HG02798 (cell line): ENCODE measurements around the gene SEC24B.

Experiments used
- ATAC-seq: cut with Tn5 transposase; IDR thresholded peaks from one replicate; pipeline ENCODE4 v1.9.1; 2021; ENCODE audit warnings: mild to moderate bottlenecking; ENCODE audit not compliant: unreplicated experiment, poor library complexity

Gene SEC24B

DNA sequence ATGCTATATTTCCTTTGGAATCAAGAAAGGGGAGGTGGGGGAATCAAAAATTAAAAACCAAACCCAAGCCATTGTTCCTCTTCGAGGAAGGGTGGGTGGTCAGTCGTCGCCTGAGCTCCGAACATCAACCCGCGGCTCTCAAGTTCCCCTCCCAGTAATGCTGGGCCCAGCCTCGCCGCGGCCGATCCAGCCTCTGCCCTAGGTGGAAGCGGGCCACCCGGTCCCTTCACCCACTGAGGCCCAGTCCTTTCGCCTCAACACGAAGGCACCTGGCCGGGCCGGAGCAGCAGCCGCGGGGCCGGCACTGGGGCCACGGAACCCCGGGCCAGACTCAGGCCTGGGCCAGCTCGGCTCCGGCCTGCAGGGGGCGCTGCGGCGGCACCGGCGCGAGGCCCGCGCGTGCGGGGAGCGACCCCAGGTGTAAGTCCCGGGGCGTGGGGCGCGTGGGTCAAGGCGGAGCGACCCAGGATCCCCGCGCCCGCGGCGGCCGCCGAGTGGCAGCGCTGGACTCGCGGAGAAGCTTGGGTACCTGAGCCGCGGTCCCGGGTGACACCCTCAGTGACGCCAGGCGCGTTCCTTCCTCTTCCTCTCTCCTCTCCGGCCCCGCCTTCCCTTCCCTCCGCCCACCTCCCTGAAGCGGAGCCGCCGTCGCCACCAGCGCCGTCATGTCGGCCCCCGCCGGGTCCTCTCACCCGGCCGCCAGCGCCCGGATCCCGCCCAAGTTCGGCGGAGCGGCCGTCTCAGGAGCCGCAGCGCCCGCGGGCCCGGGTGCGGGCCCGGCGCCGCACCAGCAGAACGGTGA lies at the start of gene SEC24B:
TSS of gene SEC24B (plus strand) at position 611 of the 802 bp plus-strand sequence. CDS start at position 666, 55 bp downstream.
- peak; percentile 93 for ATAC-seq

DNA sequence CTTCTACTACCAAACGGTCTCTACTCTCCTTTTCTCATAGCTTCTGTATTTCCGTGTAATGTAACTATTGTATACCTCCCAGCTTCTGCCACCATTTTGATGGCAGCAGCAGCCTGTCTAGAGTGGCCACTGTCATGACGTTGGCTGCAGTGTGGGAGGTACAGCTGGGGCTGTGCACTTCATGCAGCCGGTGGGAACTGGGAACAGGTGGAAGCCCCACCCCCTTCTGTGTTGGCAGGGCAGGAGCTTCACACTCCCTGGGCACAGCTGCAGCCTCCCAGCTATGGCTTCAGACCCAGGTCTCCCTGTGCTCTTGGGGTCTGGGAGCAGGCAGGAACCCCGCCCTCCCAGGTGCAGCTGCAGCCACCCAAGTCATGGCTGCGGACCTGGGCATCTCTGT lies 49.8 kb upstream of the SEC24B start:
- ATAC-seq: no peak

DNA sequence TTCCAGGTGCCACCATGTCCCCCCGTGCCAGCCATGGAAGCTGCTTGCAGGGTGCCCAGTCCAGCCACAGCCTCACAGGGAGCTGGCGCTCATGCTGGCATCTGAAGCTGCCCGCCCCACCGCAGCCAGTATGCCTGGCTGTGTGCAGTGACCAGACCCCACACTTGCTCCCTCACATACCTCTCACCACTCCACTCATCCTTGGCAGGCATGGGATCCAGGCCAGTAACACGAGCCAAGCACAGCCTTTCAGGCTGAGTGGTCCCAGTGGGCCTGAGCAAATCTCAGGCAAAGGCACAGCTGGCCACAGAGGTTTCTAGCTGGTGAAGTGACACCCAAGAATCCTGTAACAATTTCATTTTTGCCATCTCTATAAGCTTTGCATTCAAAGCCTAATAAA lies 48.4 kb upstream of the SEC24B start:
- no peak for ATAC-seq

DNA sequence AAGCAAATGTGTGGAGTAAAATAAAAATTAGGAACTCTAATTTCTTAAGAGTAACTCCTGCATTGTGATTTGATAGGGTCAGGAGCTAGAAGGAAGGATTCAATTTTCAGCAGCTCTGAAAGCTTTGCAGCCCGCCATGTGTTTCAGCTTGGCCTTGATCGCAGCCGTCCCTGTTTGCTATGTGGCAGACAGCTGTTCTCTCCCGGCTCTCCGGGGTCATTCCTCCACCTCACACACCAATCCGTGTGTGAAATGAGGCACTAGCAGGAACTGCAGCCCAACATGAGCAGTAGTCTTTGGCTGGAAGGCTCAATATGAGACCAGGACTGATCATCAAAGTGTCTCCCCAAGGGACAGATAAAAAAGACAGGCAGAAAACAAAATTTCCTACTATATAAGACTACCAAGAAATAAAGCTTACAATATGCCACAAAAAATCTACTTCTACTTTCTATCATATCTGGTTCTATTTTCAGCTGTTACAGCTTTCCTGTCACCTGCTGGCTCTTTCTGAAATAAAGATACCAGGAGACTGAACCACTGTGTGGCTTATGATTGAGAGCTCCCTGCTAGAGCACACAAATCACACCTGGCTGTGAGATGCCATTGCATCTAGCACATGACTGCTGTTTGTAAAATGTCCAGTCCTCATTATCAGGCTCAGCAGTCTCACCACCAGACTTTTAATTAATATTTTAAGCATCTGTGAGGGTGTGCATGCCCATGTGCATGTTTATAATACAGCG lies 44.1 kb upstream of the SEC24B start:
- peak; percentile 63 for ATAC-seq

DNA sequence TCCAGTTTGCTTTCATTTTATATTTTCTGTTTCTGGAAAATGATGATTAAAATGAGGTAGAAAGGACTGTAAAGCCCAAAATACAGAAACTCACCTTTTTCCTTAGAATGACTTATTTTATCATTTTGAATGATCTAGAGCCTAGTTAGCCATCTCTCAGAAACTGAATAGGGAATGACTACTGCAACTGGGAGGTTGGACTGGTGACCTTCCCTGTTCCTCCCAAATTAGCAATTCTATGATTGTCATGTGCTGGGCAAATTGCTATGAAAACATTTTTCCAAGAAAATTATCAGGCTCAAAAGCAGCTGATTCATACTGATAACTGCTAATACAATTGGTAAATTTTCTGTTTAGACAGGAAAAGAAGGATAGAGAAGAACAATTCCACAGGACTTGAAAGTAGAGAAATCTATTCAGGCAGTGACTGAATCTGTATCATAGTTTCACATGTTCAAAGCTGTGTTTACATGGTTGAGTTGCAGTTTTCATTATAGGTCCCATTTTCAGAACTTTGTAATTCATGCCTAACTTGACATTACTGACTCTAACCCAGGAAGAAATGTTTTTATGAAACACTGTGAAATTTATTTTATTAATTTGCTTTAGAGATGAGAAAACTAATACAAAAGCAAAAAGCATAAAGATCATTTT lies 43.4 kb upstream of the SEC24B start:
- no peak for ATAC-seq

DNA sequence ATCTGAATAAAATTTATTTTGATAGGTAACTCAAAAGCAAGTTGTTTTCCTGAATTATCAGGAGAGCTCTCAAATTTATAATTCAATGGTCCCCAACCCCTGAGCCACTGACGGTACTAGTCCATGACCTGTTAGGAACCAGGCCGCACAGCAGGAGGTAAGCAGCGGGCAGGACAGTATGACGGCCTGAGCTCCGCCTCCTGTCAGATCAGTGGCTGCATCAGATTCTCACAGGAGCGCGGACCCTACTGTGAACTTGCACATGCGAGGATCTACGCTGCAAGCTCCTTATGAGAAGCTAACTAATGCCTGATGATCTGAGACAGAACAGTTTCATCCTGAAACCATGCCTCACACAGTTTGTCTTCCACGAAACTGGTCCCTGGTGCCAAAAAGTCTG lies 37.9 kb upstream of the SEC24B start:
- no peak for ATAC-seq

DNA sequence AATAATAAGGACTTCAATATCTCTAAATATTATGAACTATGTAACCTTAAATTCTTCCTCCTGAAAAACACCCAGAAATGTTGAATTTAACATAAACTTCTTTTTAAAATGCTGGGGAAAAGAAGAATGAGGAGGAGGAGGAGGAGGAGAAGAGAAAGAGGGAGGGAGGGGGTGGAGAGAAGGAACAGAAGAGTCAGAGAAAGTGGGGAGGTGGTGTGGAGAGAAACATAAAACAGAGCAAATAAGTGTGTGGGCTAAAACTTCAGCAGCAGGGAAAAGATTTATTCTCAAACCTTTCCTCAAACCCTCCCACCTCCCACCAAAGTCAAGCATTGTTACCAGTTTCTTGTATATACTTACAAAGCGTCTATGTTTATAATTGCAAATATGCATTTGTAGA lies 34.7 kb upstream of the SEC24B start:
- ATAC-seq: no peak

DNA sequence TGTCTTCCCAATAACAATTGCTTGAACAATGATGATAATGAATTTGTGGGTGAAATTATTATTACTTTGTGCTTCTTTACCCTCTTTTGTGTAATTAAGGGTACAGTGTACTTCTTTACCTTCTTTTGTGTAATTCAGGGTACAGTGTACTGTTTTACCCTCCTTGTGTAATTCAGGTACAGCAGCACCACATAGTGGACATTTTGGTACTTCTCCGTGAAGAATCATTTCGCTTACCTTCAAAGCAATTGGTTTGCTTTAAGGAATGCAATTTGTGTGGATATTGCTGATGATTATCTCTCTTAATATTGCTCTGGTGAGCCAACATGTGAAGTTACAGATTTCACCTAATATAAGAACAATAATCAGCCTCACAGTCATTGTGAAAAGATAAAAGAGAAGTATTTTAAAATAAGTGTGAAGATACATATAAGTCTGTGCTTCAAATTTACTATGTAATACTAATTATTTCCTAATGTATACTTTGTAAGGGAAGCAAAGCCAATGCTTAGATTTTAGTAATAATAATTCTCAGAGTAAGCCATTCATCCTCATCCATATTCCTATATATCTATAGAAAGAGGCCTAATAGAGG lies 27.2 kb upstream of the SEC24B start:
- ATAC-seq: peak; percentile 88

DNA sequence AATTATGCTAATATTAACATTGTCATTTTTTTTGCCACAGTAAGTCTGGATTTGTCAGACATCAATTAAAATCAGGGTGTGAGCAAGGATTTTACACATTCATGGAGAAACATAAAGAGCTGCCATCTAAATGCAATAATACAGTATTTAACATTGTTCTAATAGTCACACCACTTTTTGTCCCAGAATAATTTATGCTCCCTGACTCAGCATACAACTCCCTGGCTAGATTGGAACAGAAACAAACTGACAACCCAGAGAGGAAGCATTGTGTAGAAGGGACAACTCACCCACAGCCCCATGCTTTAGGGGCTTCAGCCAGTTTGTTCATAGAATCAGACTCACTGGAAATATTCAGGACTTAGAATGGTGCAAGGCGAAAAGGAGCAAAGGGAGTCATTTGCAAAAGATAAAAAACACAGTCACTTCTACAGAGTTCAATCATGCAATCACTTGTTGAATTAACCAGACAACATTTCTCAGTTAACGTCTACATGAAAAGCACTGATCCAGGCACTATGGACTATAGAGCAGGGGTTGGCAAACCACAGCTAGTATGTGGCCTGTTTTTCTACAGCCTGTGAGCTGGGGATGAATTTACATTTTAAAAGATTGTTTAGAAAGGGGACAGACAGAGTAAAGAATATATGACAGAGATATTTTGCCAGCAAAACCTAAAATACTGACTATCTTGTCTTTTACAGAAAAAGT lies 26.4 kb upstream of the SEC24B start:
- ATAC-seq: no peak

DNA sequence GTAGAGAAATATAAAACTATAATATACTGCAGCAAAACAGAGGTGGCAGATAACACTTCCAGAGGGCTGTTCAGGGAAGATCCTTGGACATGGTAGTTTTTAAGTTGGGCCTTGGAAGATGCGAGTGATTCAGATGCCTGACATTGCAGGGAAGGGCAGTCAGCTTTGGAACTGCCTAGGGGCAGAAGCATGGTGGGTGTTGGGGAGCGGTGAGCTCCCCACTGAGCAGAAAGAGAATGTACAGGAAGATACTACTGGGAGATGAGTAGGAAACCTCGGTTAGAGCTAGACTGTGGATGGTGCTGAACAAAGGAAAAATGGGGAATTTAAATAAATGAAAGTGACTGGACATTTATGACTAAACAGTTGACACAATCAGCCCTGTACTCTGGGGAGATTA lies 24.9 kb upstream of the SEC24B start:
- no peak for ATAC-seq

DNA sequence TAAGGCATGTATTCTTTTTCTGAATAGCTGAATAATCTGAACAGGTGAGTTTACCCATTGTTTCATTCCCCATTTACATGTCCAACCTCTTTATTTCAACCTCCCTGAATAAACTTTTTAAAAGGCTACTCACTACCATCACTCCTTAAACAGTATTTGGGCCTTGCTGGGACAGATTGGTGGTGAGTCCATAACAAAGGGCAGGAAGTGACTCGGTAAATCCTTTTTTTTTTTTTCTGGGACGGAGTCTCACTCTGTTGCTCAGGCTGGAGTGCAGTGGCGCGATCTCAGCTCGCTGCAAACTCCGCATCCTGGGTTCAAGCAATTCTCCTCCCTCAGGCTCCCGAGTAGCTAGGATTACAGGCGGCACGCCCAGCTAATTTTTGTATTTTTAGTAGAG lies 23.4 kb upstream of the SEC24B start:
- ATAC-seq: no peak

DNA sequence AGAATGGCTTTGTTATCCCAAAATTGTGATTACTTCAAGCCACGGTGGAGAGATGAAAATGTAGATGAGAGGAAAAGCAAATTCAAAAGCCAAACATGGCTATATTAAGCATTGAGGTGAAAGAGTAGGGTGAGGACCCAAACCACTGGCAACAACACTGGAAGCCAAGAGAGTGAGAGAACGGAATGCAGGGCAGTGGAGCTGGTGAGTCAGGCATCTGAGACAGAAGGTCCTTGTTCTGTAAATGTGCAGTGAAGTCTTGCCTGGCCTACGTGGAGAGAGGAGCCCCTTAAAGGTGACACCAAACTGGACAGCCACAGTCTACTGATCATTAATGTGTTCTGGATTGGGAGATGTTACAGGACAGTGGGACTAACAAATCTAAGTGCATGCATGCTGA lies 22.8 kb upstream of the SEC24B start:
- ATAC-seq: no peak

DNA sequence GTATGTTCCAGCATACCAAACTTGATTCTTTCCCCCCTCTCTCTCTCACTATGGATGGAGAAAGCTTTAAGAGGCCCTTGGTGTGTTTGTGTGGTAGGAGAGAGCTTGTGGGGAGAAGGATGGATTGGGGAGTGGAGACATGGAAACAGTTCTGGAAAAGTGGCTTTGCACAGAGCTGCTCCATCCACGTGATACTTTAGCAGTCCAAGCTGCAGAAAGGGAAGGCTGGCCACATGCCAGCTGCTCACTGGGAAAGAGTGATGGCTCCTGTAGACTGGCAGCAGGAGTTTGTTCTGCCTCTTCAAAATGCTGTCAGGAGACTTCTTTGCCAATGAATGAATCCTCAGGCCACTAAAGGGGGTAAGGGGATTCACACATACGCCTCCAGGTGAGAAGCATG lies 21.7 kb upstream of the SEC24B start:
- no peak for ATAC-seq

DNA sequence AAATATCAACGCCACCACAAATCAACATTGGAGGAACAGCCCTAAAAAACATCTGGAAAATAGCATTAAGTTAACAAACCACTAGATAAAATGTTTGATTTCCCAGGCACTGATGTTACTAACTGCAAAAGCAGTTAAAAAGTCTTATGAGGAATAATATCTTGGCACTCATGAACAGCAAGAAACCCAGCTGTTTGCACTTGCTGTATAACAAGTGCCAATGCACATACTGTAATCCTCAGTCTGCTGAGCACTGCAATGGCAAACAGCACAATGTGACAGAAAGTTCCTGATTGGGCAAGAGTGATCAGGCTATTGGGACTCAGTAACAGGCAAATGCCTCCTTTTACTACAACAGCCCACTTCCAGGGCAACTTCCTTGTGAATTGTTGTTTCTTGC lies 20.8 kb upstream of the SEC24B start:
- ATAC-seq: no peak

DNA sequence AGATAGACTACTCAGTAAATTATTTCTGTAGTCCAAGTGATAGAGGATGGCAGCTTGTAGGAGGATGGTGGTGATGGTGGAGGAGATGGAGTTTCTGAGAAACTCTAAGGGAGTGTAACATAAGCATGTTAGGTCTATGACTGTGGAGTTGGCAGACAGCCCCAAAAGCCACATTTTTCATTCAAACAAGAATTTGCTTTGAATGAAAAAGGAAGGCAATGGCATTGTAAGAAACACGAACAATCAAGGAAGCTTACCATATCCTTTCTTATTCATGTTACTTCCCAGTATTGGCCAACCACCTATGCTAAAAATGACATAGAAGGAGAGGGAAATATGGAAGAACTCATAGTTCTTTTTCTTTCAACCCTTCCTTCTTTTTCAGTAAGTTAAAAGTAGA lies 18.7 kb upstream of the SEC24B start:
- no peak for ATAC-seq

DNA sequence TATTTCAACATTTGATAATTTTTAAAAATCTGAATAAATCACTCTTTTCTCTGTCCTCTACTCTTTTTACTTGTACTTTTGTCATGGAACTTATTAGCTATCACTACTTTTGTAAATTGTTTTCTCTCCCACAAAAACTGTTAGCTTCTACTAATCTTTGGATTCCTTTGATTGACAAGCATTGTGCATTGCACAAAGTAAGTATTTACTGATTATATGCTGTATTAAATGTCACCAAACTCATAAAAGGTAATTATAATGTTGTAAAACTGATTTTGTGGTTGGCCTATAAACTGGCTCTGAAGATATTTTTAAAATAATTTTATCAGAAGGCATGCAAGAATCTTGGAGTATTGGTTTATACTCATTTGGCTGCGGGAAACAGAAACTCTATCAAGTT lies 15.0 kb upstream of the SEC24B start:
- no peak for ATAC-seq

DNA sequence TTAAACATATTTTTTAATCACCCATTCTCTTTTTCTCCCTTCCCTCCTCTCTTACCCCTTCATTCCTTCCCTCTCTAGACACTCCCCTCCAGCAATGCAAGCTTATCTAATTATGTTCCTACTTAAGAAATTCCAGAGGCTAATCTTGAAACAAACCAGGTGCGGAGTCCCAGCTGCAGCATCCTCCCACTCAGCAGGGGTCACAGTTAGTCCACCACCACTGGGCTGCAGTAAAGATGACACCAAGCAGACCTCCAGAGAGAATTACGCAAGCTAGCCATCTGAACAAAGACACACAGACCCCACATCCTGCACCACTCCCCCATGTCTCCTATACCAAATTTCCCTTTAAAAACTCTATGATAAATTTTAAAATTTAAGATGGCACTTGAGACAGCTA lies 13.9 kb upstream of the SEC24B start:
- no peak for ATAC-seq

DNA sequence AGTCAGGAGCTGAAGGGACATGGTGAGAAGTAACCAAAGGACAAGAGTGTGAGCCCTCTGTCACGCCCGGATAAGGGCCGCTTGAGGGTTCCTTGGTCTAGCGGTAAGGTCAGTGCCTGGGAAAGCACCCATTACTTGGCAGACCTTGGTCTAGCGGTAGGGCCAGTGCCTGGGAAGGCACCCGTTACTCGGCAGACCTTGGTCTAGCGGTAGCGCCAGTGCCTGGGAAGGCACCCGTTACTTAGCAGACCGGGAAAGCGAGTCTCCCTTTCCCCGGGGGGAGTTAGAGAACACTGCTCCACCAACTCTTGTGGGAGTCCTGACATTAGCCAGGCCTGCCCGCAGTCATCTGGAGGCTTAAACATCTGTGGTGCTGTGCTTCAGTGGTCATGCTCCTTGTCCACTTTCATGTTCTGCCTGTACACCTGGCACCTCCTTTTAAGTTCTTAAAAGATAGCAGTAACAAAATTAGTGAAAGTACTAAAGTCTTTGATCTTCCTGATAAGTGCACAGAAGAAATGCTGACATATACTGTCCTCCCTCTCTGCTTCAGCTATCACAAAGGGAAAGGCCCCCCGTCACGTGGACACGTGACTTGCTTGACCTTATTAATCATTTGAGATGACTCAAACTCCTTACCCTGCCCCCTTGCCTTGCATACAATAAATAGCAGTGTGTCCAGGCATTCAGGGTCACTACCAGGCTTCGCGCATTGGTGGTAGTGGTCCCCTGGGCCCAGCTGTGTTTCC lies 9.3 kb upstream of the SEC24B start:
- no peak for ATAC-seq

DNA sequence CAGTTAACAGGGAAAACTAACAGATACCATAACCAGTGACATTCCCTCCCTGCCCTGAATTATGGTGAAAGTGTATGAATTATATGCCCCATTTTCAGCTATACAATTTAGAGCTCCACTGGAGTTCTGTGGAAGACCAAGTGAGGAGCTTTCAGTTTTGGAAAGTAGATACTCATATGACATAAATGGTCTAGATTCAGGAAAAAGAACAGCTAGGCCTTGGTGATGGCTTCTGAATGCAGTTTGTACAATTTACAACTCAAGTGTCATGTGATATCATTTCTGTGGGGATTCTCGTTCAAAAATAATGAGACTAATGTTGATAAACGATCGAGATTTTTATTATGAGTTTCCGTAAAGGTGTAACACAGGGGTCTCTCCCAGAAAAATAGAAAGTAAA lies 8.2 kb upstream of the SEC24B start:
- ATAC-seq: no peak

DNA sequence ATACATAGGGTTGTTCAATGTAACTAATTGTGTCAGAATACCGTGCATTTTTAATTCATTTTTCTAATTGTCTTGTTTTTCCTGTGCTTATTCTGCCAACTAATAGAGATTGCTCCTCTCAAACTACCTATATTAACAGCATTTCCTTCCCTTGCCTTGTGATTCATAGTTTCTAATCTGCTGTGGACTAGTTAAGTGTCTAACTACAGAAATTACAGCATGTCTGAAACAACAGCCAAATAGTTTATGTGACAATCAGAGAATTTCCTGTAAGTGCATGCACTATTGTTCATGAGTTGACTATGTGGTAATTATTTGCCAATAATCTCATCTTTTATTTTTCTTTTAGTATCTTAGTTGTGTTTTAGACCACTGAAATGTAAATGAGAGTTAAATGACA lies 4.1 kb upstream of the SEC24B start:
- ATAC-seq: no peak
